Ectodermal cell (in vitro differentiated cells): ENCODE measurements around the gene DISC1.

ENCODE experiments used
- H3K27ac ChIP-seq: 2 replicates; pipeline ENCODE4 v1.7.0; 2013; ENCODE audit warnings: mild to moderate bottlenecking, low read depth, low read length; ENCODE audit not compliant: insufficient read depth, poor library complexity, severe bottlenecking
- H3K27me3 ChIP-seq: 2 replicates; pipeline ENCODE4 v1.7.0; 2013; ENCODE audit warnings: mild to moderate bottlenecking, low read length; ENCODE audit not compliant: insufficient read depth, control insufficient read depth, poor library complexity, severe bottlenecking
- H3K36me3 ChIP-seq: one replicate; pipeline ENCODE4 v1.7.0; 2013; ENCODE audit warnings: low read length; ENCODE audit not compliant: control insufficient read depth, insufficient read depth
- H3K4me1 ChIP-seq: one replicate; pipeline ENCODE4 v1.7.0; 2013; ENCODE audit warnings: low read length; ENCODE audit not compliant: control insufficient read depth, insufficient read depth
- H3K4me3 ChIP-seq: 2 replicates; pipeline ENCODE4 v1.7.0; 2013; ENCODE audit warnings: low read depth, low read length, control low read depth; ENCODE audit not compliant: insufficient read depth
- H3K9me3 ChIP-seq: 2 replicates; pipeline ENCODE4 v1.7.0; 2013; ENCODE audit warnings: mild to moderate bottlenecking, low read length, moderate library complexity; ENCODE audit not compliant: control insufficient read depth
- WGBS, 2 experiments: methylation state at CpG; one replicate each; pipeline ENCODE4 v1.1.7; 2013; ENCODE audit warnings: missing lambda C conversion rate in 2 of 2; 5-methylcytosine and 5-hydroxymethylcytosine counted together

The DISC1 gene

DNA sequence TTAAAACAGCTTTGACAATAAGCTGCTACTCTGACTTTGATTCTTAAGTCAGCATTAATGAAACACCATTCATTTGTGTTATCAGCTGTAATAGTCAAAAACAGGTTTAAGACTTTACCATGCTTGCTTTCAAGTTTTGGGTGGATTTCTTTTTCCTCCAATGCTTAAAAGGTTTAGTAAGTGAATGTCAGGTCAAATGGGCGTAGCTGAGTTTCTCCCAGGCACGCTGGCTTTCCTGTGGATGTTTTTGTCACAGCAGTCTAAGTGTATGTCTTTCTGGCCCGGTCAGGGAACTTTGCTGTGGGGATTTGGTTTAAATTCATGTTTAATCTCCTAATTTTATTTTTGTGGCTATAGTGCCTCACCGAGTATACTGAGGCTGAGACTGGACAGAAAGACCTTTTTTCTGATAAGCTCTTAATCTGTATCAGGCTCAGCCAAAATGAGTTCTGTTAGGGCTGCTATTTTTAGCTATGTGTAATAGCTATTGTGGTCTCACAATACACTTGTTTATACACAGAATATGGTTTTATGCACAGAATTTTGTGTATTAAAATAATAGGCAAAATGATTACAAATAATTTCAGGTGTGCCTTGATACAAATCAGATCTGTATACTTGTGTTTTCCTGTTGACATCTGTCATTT is 292.8 kb downstream of the DISC1 start:
- Histone ChIP-seq H3K9me3 (no peaks in the 10 kb centered on the region), H3K27me3 (no peaks in the 10 kb centered on the region), H3K4me1 (peaks cover 22% of the 10 kb centered on the region), H3K36me3 (no peaks in the 10 kb centered on the region), H3K27ac (no peak overlapping the region), H3K4me3 (no peak overlapping the region)
- 82 to 96% methylated on average over 4 of the region's 4 CpGs for WGBS, 2 experiments

DNA sequence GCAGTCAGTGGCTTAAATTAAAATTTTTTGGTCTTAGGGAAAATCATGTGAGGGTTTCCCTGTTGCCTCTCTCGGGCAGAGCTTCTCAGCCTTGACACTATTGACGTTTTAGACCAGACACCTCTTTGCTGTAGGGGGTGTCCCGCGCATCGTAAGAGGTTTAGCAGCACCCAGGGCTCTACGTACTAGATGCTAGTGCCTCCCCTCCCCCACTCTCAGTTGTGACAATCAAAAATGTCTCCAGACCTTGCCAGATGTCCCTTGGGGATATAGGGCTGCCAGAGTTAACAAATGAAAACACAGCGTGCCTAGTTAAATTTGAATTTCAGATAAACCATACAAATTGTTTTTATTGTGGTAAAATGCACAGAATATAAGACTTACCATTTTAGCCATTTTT is 293.3 kb downstream of the DISC1 start:
- Histone ChIP-seq H3K36me3 (no peaks in the 10 kb centered on the region), H3K4me3 (no peak overlapping the region), H3K4me1 (peaks cover 22% of the 10 kb centered on the region), H3K27me3 (no peaks in the 10 kb centered on the region), H3K9me3 (no peaks in the 10 kb centered on the region), H3K27ac (no peak overlapping the region)
- 68 to 75% methylated on average over 6 to 7 of the region's 7 CpGs for WGBS, 2 experiments

DNA sequence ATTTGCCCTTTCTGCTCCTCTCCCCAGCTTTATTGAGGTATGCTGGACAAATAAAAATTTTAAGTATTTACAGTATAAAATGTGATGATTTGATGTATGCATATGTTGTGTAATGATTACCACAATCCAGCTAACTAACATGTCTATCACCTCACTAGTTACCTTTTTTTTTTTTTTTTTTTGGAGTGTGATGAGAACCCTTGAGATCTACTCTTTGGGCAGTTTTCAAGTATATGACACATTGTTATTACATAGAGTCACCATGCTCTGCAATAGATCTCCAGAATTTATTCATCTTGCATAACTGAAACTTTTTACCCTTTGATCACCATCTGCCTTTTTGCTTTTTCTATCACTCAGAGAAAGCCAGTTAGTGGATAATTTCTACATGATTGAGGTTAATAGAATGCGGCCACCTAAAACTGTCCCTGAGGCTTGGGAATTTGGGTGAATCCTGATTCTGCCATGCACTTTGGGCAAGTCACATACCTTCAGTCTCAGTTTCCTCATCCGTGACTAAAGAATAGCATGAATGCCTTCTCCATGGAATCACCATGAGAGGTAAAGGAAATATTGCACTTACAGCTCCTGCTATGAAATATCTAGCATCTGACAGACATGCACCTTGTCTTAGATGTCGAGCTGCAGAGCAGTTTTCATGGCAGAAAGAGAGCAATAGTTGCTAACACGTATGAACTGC is 295.2 kb downstream of the DISC1 start:
- 91 to 94% methylated on average over 4 of the region's 4 CpGs for WGBS, 2 experiments
- Histone ChIP-seq H3K27me3 (no peaks in the 10 kb centered on the region), H3K4me3 (no peak overlapping the region), H3K36me3 (no peaks in the 10 kb centered on the region), H3K4me1 (peaks cover 22% of the 10 kb centered on the region), H3K27ac (no peak overlapping the region), H3K9me3 (no peaks in the 10 kb centered on the region)

DNA sequence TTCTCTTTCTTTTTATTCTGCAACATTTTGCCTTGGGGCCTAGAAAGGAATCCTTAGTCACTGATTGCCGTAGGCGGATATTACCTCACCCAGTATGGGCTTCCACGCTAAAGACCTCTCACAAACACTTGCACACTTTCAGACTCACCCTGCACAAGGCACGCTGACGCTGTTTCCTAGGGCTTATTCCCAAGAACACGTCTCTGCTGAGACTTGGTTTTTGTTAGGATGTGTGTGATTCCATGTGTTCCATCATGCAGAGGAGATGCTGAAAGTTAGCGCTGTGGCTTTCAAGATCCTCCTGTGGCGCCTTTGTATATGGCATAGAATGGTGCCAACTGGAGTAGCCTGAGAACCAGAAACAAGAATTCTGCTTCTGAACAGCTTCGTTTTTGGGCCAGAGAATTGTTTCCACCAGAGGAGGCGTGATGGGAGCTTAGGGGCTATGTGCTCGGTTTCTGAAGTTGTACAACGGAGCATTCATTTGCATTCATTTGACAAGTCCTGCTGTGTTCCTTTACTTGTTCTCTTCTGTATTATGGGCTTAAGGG is 297.0 kb downstream of the DISC1 start:
- Histone ChIP-seq H3K36me3 (no peaks in the 10 kb centered on the region), H3K27me3 (no peaks in the 10 kb centered on the region), H3K9me3 (no peaks in the 10 kb centered on the region), H3K4me3 (no peak overlapping the region), H3K4me1 (peaks cover 22% of the 10 kb centered on the region), H3K27ac (peak overlapping the region; percentile 62)
- 90% methylated on average over 12 of the region's 12 CpGs for WGBS, 2 experiments

DNA sequence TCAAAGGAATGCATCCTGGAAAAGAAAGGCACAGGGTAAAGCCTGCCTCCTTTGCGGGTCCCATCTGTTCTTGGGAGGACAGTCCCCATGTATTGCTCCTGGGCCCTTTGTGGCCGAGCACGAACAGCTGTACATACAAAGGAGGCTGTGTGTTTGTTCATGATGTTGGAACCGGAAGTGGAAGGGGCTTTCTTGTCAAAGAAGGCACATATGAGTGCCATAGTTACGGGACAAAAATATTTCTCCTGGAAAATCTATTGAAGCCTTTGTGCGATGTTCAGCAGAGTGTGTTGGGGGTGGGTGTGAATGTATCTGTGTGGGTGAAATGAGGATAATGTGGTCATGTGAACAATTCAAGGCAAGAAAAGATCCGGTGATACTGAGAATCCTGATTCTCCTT is 297.6 kb downstream of the DISC1 start:
- Histone ChIP-seq H3K27me3 (no peaks in the 10 kb centered on the region), H3K4me1 (peaks cover 19% of the 10 kb centered on the region), H3K4me3 (no peak overlapping the region), H3K27ac (peak overlapping the region; percentile 62), H3K36me3 (no peaks in the 10 kb centered on the region), H3K9me3 (no peaks in the 10 kb centered on the region)
- 87 to 92% methylated on average over 7 of the region's 7 CpGs for WGBS, 2 experiments

DNA sequence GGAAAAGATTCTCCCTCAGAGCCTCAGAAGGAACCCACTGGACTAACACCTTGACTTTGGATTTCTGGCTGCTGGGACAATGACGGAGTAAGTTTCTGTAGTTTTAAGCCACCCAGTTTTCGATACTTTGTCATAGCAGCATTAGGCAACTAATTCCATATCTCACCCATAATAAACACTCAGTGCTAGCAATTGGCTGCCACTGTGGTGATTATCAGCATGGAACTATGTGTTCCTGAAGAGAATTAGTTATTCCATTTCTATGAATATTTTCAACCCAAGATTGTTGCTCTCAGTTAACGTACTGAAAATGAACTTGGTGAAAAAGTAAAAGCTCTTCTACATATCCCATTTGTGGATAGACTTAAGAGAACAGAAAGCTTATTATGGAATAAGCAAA is 299.3 kb downstream of the DISC1 start:
- 94 to 97% methylated on average over 2 to 3 of the region's 3 CpGs for WGBS, 2 experiments
- Histone ChIP-seq H3K4me3 (no peak overlapping the region), H3K4me1 (peaks cover 18% of the 10 kb centered on the region)

DNA sequence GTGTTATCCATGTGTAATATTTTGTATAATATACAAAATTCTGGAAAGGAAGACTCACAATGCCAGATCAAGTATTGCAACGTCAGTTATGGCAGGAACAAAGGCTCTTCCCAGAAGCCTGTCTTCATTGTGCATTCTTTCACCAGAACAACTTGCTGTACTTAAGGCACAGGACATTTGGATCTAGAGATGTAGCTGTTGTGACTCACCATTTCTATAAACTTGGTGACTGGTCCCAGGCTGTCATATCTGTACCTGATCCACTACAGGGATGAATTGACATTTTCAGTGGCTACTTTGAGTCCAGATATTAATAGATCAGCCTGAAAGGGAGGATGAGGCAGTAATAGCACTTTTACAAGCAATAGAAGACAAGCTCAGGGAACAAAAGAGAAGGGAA is 299.8 kb downstream of the DISC1 start:
- H3K9me3 ChIP-seq: no peaks in the 10 kb centered on the region
- peaks cover 18% of the 10 kb centered on the region for H3K4me1 ChIP-seq
- no peaks in the 10 kb centered on the region for H3K27me3 ChIP-seq
- H3K36me3 ChIP-seq: no peaks in the 10 kb centered on the region
- H3K27ac ChIP-seq: no peak overlapping the region
- no peak overlapping the region for H3K4me3 ChIP-seq
- 91% methylated on average over 1 of the region's 1 CpG for WGBS, 2 experiments

More for the DNA sequence above, 299.3 kb downstream of the DISC1 start:
- H3K27ac ChIP-seq: no peak overlapping the region
- H3K36me3 ChIP-seq: no peaks in the 10 kb centered on the region
- H3K27me3 ChIP-seq: no peaks in the 10 kb centered on the region
- H3K9me3 ChIP-seq: no peaks in the 10 kb centered on the region

DNA sequence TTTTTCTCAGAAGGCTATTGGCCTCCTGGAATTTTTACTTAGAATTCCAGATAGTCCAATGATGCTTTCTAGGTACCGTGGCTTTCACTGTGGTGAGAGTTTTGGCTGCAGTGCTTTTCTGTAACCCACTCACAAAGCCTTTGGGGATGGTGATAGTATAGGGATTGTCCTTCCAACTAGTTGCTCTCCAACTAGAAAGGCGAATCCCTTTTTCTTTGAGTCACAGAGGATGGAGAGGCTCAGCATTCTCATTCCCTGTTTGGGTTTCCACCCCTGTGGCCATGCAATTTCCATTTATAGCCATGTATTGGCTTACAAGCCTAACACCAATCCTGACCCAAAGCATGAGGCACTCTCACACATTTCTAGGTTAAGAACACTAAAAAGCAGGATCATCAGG is 300.3 kb downstream of the DISC1 start:
- WGBS, 2 experiments: 89 to 94% methylated on average over 2 of the region's 2 CpGs
- no peaks in the 10 kb centered on the region for H3K9me3 ChIP-seq
- no peaks in the 10 kb centered on the region for H3K36me3 ChIP-seq
- no peak overlapping the region for H3K27ac ChIP-seq
- peaks cover 18% of the 10 kb centered on the region for H3K4me1 ChIP-seq
- no peak overlapping the region for H3K4me3 ChIP-seq
- no peaks in the 10 kb centered on the region for H3K27me3 ChIP-seq

DNA sequence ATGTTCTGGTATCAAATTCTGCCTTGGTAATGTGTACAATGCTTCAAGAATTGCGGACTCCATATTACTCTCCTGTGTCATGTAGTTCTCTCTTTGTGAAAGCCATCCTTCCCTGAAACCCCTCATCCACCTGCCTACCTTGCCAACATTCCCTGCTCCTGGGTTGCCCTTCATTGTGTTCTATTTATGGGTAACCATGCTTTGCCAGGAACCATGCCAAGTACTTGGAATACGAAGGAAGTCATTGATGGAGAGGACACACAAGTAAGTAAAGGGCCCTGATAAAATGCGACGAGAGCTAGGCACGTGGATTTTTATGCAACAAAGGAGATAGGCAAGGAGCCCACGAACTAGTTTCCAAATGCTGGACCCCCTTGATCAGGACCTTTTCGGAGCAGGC is 300.8 kb downstream of the DISC1 start:
- Histone ChIP-seq H3K4me1 (peaks cover 18% of the 10 kb centered on the region), H3K36me3 (no peaks in the 10 kb centered on the region)

DNA sequence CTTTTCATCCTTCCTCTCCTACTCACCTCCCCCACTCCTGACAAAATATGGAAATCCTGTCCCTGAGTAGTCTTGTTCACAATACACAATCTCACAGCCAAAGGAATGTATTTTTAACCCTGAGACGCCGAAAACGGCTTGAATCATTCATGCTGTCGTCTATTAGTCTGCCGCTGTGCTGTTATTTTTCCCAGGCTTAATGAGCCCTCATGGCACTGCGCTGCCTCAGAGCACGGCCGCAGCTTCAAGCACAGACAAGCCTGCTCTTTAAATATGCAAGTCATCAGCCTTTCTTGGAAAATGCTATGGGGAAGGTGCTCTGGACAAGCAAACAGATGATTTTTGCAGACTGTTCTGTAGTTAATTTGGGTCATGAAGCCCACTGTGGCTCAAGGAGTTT is 302.7 kb downstream of the DISC1 start:
- Histone ChIP-seq H3K4me1 (peaks cover 15% of the 10 kb centered on the region), H3K36me3 (no peaks in the 10 kb centered on the region), H3K27ac (peak overlapping the region; percentile 80), H3K27me3 (no peaks in the 10 kb centered on the region), H3K9me3 (no peaks in the 10 kb centered on the region), H3K4me3 (no peak overlapping the region)
- WGBS, 2 experiments: 44 to 49% methylated on average over 8 of the region's 8 CpGs

More for the DNA sequence above, 300.8 kb downstream of the DISC1 start:
- Histone ChIP-seq H3K27me3 (no peaks in the 10 kb centered on the region), H3K4me3 (no peak overlapping the region), H3K27ac (no peak overlapping the region), H3K9me3 (no peaks in the 10 kb centered on the region)
- 87 to 91% methylated on average over 7 of the region's 7 CpGs for WGBS, 2 experiments
